Measurements from ENCODE around the gene ALKBH2. TPM values are rescaled to one million over a fixed set of nuclear protein-coding genes. Genes with fewer than 3 reads are reported as not detected.

ALKBH2 gene
- total and polyA plus RNA-seq, 2 of the 8 experiments (the other 6 are each of a cell fraction or from before 2014, with no cell fraction given): 19.1 to 22.5 TPM

DNA sequence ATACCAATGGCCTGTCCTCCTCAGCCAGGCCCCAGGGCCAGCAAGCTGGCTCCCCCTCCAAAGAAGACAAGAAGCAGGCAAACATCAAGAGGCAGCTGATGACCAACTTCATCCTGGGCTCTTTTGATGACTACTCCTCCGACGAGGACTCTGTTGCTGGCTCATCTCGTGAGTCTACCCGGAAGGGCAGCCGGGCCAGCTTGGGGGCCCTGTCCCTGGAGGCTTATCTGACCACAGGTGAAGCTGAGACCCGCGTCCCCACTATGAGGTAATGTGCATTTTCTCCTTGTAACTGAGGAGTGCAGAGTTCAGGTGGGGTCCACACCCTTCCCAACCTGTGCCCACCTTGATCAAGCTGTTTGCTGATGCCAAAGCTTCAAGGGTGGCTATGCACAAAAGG, 46.5 kb upstream of the ALKBH2 start (continued):
- TF ChIP-seq, protein P1, sequence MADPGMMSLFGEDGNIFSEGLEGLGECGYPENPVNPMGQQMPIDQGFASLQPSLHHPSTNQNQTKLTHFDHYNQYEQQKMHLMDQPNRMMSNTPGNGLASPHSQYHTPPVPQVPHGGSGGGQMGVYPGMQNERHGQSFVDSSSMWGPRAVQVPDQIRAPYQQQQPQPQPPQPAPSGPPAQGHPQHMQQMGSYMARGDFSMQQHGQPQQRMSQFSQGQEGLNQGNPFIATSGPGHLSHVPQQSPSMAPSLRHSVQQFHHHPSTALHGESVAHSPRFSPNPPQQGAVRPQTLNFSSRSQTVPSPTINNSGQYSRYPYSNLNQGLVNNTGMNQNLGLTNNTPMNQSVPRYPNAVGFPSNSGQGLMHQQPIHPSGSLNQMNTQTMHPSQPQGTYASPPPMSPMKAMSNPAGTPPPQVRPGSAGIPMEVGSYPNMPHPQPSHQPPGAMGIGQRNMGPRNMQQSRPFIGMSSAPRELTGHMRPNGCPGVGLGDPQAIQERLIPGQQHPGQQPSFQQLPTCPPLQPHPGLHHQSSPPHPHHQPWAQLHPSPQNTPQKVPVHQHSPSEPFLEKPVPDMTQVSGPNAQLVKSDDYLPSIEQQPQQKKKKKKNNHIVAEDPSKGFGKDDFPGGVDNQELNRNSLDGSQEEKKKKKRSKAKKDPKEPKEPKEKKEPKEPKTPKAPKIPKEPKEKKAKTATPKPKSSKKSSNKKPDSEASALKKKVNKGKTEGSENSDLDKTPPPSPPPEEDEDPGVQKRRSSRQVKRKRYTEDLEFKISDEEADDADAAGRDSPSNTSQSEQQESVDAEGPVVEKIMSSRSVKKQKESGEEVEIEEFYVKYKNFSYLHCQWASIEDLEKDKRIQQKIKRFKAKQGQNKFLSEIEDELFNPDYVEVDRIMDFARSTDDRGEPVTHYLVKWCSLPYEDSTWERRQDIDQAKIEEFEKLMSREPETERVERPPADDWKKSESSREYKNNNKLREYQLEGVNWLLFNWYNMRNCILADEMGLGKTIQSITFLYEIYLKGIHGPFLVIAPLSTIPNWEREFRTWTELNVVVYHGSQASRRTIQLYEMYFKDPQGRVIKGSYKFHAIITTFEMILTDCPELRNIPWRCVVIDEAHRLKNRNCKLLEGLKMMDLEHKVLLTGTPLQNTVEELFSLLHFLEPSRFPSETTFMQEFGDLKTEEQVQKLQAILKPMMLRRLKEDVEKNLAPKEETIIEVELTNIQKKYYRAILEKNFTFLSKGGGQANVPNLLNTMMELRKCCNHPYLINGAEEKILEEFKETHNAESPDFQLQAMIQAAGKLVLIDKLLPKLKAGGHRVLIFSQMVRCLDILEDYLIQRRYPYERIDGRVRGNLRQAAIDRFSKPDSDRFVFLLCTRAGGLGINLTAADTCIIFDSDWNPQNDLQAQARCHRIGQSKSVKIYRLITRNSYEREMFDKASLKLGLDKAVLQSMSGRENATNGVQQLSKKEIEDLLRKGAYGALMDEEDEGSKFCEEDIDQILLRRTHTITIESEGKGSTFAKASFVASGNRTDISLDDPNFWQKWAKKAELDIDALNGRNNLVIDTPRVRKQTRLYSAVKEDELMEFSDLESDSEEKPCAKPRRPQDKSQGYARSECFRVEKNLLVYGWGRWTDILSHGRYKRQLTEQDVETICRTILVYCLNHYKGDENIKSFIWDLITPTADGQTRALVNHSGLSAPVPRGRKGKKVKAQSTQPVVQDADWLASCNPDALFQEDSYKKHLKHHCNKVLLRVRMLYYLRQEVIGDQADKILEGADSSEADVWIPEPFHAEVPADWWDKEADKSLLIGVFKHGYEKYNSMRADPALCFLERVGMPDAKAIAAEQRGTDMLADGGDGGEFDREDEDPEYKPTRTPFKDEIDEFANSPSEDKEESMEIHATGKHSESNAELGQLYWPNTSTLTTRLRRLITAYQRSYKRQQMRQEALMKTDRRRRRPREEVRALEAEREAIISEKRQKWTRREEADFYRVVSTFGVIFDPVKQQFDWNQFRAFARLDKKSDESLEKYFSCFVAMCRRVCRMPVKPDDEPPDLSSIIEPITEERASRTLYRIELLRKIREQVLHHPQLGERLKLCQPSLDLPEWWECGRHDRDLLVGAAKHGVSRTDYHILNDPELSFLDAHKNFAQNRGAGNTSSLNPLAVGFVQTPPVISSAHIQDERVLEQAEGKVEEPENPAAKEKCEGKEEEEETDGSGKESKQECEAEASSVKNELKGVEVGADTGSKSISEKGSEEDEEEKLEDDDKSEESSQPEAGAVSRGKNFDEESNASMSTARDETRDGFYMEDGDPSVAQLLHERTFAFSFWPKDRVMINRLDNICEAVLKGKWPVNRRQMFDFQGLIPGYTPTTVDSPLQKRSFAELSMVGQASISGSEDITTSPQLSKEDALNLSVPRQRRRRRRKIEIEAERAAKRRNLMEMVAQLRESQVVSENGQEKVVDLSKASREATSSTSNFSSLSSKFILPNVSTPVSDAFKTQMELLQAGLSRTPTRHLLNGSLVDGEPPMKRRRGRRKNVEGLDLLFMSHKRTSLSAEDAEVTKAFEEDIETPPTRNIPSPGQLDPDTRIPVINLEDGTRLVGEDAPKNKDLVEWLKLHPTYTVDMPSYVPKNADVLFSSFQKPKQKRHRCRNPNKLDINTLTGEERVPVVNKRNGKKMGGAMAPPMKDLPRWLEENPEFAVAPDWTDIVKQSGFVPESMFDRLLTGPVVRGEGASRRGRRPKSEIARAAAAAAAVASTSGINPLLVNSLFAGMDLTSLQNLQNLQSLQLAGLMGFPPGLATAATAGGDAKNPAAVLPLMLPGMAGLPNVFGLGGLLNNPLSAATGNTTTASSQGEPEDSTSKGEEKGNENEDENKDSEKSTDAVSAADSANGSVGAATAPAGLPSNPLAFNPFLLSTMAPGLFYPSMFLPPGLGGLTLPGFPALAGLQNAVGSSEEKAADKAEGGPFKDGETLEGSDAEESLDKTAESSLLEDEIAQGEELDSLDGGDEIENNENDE (IDR thresholded peaks at IDR 0.05; ENCODE audit: insufficient replicate concordance, low read length): no peak
- TF ChIP-seq, protein P2, sequence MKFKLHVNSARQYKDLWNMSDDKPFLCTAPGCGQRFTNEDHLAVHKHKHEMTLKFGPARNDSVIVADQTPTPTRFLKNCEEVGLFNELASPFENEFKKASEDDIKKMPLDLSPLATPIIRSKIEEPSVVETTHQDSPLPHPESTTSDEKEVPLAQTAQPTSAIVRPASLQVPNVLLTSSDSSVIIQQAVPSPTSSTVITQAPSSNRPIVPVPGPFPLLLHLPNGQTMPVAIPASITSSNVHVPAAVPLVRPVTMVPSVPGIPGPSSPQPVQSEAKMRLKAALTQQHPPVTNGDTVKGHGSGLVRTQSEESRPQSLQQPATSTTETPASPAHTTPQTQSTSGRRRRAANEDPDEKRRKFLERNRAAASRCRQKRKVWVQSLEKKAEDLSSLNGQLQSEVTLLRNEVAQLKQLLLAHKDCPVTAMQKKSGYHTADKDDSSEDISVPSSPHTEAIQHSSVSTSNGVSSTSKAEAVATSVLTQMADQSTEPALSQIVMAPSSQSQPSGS (IDR thresholded peaks at IDR 0.05; ENCODE audit: low read length): no peak
- TF ChIP-seq MAFK (IDR thresholded peaks at IDR 0.05; ENCODE audit: low read depth, low read length): no peak
- TF ChIP-seq YY1 (IDR thresholded peaks at IDR 0.05; ENCODE audit: low read depth, low read length): no peak

Data from H1 (cell line).